Measurements from ENCODE around the gene JUNB.

Gene JUNB

GRCh38 chr19:12838886-12839756 lies 47.8 kb downstream of the JUNB start:
- DNase-seq (ENCODE audit: extremely low spot score, insufficient read length, low read depth) (no peak), FAIRE-seq (no peak)

GRCh38 chr19:12840091-12841079 lies 49.1 kb downstream of the JUNB start:
- FAIRE-seq (peak; percentile 50), DNase-seq (ENCODE audit: extremely low spot score, insufficient read length, low read depth) (no peak)

DNA sequence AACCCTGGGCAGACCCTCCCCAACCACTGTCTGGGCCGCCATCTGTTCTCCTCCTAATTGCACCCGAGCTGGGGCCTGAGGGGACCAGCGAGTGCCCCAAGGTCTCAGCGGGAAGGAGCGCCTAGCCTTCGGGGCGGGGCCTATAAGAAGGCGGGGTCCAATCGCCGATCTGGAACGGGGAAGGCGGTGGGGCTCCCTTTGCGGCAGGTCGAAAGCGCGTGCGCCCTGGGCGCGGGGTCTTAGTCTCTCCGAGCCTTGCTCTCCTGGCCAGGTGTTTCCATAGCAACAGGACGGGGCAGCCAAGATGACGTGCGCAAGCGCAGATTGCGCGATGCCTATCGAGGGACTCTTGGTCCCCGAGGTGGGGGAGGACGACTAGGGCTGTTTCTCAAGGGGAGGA lies 49.8 kb downstream of the JUNB start:
- no peak for DNase-seq (ENCODE audit: extremely low spot score, insufficient read length, low read depth)
- no peak for FAIRE-seq

DNA sequence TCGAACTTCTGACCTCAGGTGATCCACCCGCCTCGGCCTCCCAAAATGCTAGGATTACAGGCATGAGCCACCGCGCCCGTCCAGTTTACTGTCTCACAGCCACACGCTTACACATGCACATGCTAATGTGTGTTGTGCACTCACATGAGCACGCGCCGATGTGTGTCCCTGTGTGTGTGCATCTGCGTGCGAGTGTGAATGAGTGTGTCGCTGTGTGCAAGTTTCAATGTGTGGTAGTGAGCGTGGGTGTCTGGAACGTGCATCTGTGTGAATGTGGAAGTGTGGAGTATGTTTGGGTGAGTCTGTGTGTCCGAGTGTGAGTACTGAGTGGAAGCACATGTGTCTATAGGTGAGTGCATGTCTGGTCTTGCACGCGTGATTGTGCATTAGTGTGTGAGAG lies 51.2 kb downstream of the JUNB start:
- FAIRE-seq, result no peak
- no peak for DNase-seq (ENCODE audit: extremely low spot score, insufficient read length, low read depth)

Measured in GM18507 (cell line).